Adrenal gland (tissue), 5 donors: ENCODE data around the gene LRRC8E.
A peak's percentile ranks its signal among the peaks of the same experiment; 100 is the strongest.

Experiments
- CTCF ChIP-seq, 6 experiments: fragments of 450-650 bp in 4 of 6; fragments of 200-600 bp in 2 of 6; sonication (generic) in 1 of 6; IDR thresholded peaks; 1 replicate in 5 of 6; 2 replicates in 1 of 6; pipeline versions ENCODE4 v1.5.1 to v1.8.0; 2016 to 2021; ENCODE audit warnings: antibody characterized with exemption in 6 of 6, mild to moderate bottlenecking in 2 of 6, moderate library complexity in 1 of 6
- POLR2A ChIP-seq, 2 donors: fragments of 450-650 bp; IDR thresholded peaks; one replicate each; pipeline ENCODE4 v1.6.1; 2017; ENCODE audit warnings: antibody characterized with exemption in 2 of 2, mild to moderate bottlenecking in 2 of 2, moderate library complexity in 1 of 2
- donor health status: DM: no; HTN: no; CAD: no.

GRCh38 chr19:7908078-7908699 lies 19.9 kb downstream of the LRRC8E start:
- TF ChIP-seq CTCF (IDR thresholded peaks at IDR 0.05) (no peak), POLR2A (IDR thresholded peaks at IDR 0.05) (peak in 1 of 2 donors; percentile 17)
